GM12873 (cell line): Measurements from ENCODE around the gene CACNA1C.

Experiments
- TF ChIP-seq, protein P1 (sequence below): IDR thresholded peaks from 2 replicates; pipeline ENCODE4 v1.5.1; 2012; ENCODE audit warnings: low read depth, mild to moderate bottlenecking, moderate library complexity, low read length, control low read depth; ENCODE audit not compliant: insufficient read depth; ENCODE audit errors: missing control alignments

Gene CACNA1C

GRCh38 chr12:2582631-2583030, 529.8 kb downstream of the CACNA1C start:
- TF ChIP-seq, protein P1, sequence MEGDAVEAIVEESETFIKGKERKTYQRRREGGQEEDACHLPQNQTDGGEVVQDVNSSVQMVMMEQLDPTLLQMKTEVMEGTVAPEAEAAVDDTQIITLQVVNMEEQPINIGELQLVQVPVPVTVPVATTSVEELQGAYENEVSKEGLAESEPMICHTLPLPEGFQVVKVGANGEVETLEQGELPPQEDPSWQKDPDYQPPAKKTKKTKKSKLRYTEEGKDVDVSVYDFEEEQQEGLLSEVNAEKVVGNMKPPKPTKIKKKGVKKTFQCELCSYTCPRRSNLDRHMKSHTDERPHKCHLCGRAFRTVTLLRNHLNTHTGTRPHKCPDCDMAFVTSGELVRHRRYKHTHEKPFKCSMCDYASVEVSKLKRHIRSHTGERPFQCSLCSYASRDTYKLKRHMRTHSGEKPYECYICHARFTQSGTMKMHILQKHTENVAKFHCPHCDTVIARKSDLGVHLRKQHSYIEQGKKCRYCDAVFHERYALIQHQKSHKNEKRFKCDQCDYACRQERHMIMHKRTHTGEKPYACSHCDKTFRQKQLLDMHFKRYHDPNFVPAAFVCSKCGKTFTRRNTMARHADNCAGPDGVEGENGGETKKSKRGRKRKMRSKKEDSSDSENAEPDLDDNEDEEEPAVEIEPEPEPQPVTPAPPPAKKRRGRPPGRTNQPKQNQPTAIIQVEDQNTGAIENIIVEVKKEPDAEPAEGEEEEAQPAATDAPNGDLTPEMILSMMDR, result no peak

GRCh38 chr12:2583091-2583497, 530.3 kb downstream of the CACNA1C start:
- TF ChIP-seq, protein P1, result peak; percentile 81

DNA sequence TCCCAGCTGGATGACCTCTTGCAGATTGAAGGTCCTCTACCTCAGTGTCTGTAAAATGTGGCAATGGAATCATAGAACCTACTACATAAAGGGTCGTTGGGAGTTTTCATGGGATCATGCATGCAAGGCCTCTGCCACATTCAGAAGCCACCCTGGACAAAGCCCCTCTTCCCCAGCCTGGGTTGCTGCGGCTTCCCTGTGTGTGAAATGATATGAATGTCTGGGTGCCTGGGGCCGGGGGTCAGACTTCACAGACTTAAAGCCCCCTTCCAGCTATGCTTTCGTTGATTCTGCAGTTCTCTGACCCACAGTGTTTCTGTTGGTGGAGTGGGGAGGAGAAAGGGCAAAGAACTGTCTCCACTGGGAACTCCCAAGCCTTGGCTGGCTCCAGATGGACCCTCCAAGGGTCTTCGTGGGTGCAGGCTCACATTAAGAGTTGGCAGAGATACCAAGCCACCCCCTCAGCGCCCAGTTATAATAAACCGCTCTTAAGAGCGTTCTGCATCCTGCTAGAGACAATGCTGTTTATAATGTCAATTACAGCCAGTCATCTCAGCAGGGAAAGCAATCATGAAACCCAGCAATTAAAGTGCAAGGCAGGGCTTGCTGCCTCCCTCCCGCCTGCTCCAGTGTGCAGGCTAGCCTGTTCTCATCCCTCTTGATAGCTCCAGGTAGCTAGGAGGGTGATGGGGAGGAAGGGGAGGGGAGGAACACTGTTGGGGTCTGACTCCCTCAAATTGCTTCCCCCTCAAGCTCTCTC, 531.0 kb downstream of the CACNA1C start:
- TF ChIP-seq, protein P1, result no peak

DNA sequence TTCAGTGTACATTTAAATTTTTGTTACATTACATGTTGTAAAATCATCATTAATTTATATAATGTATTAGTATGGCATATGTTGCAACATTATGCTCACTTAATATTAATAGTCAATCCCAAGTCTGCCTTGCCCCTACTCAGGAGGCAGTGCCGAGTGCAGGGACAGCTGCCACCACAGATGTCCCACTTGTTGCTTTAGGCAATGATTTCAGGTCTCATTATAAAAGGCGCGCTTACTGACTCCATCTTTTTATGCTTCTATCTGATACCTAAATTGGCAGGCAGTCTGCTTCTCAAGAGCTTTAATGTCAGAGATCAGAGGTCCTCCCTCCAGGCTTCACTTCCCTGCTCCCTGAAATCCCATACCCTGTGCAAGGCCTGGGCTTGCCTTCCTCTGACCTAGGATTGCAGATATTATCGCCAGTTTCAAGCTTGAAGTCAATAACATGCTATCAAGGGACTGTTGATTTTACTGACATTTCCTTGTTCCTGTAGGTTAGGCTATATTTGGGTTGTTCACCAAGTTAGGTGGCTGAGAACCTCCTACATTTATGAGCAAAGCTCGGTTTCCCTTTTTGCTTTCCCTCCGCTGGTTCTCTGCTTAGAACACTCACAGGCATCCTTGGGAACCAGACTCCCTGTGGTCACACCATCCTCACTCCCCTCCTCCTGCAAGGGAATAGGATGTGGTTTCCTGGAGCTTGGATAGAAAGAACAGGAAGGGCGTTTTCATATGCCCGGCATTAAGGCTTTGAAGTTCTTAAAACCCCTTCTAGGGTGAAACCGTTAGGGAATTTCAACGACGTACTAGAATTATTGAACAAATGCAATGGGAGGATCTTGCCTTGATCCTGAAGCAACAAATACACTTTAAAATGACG, 533.6 kb downstream of the CACNA1C start:
- TF ChIP-seq, protein P1, result no peak

DNA sequence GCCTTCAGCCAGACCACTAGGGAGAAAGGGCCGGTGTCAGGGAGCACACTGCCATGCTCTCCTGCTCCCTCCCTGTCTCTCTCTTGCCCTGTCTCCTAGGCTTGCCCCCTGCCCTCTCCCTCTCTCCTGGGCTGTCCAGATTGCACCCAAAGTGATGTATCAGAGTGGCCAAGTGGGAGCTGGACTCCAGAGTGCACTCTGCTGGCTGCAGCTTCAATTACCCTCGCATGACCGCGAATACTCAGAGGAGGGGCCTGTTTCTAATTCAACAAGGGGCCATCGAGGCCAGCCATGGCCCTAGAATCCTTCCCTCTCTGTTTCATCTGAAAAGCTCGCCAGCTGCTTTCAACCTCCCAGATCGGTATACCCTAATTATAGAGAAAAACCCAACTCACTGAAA, 535.6 kb downstream of the CACNA1C start:
- TF ChIP-seq, protein P1, result peak; percentile 4

DNA sequence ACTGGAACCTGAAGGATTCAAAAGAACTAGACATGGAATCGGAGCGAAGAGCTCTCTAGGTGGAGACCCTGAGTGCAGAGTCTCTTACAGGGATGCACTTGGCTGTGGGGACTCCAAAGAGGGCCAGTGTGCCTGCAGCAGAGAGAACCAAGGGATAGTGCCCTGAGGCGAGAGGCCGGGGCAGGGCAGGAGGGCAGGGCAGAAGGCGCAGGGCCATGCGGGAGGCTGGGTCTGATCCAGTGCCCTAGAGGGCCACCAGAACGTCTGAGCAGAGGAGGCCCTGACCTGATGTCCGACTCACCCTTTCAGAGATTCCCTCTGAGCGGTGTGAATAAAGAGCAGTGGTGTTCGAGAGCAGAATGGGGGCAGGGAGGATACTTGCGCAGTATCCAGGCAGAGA, 536.6 kb downstream of the CACNA1C start:
- TF ChIP-seq, protein P1, result no peak

GRCh38 chr12:2593045-2593444, 540.3 kb downstream of the CACNA1C start:
- TF ChIP-seq, protein P1, result no peak
